K562 (cell line): ENCODE results near the gene GGA3. TPM values are rescaled to one million over a fixed set of nuclear protein-coding genes. Genes with fewer than 3 reads are reported as not detected.

ENCODE experiments used
- ATAC-seq: fragments of 200-7000 bp; cut with Tn5 transposase; 3 replicates; pipeline ENCODE4 v1.9.1; 2020; ENCODE audit warnings: moderate library complexity
- BruUV-seq: library from RNA; stranded (reverse); fragments of 400-500 nt; replicated peaks from 2 replicates; lab custom pipeline; 2021; lab: Mats Ljungman, UMichigan
- CTCF ChIA-PET: fragments of 300-600 bp; formaldehyde crosslinking; extraction: SDS; loops from one replicate; lab custom pipeline; 2021; ENCODE audit warnings: low intra/inter-chr PET ratio; lab: Yijun Ruan, JAX
- POLR2A ChIA-PET: fragments of 300-600, 350-650 bp; sonication (Branson Sonifier 250); formaldehyde crosslinking; extraction: SDS; loops from one replicate; lab custom pipeline; 2021; ENCODE audit warnings: antibody characterized with exemption, inconsistent platforms; lab: Yijun Ruan, JAX
- DNase-seq, 4 experiments: peaks; one replicate each; pipeline versions ENCODE4 v3.0.0 to v3.0.0-alpha.2; 2011 to 2018; ENCODE audit warnings: low spot score in 3 of 4, mixed read lengths in 3 of 4; ENCODE audit errors: extremely low read depth in 1 of 4
- FAIRE-seq: peaks from 2 replicates; lab custom pipeline; 2011; peaks lifted over from hg19 to GRCh38; lab: Jason Lieb, UNC
- H2AFZ ChIP-seq: 2 replicates; pipeline ENCODE4 v1.6.0; 2011; ENCODE audit warnings: low read depth, low read length, control low read depth, inconsistent platforms
- H3K27ac ChIP-seq: fragments of 200-600 bp; 3 replicates; pipeline ENCODE4 v1.8.0; 2011; ENCODE audit warnings: low read depth, mild to moderate bottlenecking, control low read depth, inconsistent platforms, low read length, moderate library complexity, mixed read lengths; ENCODE audit errors: extremely low read depth
- H3K27me3 ChIP-seq, 2 experiments: fragments of 300-600 bp in 1 of 2; 2 replicates in 1 of 2; 3 replicates in 1 of 2; pipeline versions ENCODE4 v1.6.0 to v1.8.0; 2011; ENCODE audit warnings: inconsistent platforms in 2 of 2, low read length in 2 of 2, mild to moderate bottlenecking in 1 of 2, mixed read lengths in 1 of 2, moderate library complexity in 1 of 2; ENCODE audit not compliant: control insufficient read depth in 2 of 2, insufficient read depth in 2 of 2
- H3K36me3 ChIP-seq: fragments of 300-600 bp; 3 replicates; pipeline ENCODE4 v1.8.0; 2011; ENCODE audit warnings: mild to moderate bottlenecking, low read length, inconsistent platforms; ENCODE audit not compliant: control insufficient read depth, insufficient read depth
- H3K4me1 ChIP-seq, 2 experiments: fragments of 200-600 bp in 1 of 2; replicated peaks in 1 of 2; 2 replicates in 1 of 2; 3 replicates in 1 of 2; pipeline versions ENCODE4 v1.5.1 to v1.8.0; 2011; ENCODE audit warnings: inconsistent platforms in 2 of 2, low read length in 2 of 2, mild to moderate bottlenecking in 1 of 2, mixed read lengths in 1 of 2, moderate library complexity in 1 of 2; ENCODE audit not compliant: control insufficient read depth in 2 of 2, insufficient read depth in 2 of 2
- H3K4me2 ChIP-seq: 2 replicates; pipeline ENCODE4 v1.6.1; 2011; ENCODE audit warnings: low read length, control low read depth, inconsistent platforms, mixed read lengths; ENCODE audit not compliant: insufficient read depth
- H3K4me3 ChIP-seq: fragments of 200-600 bp; sonication (generic), shearing (Covaris generic); 2 replicates; pipeline ENCODE4 v1.5.1; 2016; ENCODE audit warnings: control low read depth, inconsistent platforms
- H3K79me2 ChIP-seq: fragments of 200-600 bp; 3 replicates; pipeline ENCODE4 v1.8.0; 2011; ENCODE audit warnings: low read length, inconsistent platforms; ENCODE audit not compliant: control insufficient read depth, insufficient read depth
- H3K9ac ChIP-seq, 2 experiments: 2 replicates each; pipeline versions ENCODE4 v1.6.0 to v1.6.1; 2011; ENCODE audit warnings: low read depth in 2 of 2, low read length in 2 of 2, control low read depth in 1 of 2, inconsistent platforms in 1 of 2, mild to moderate bottlenecking in 1 of 2, mixed read lengths in 1 of 2; ENCODE audit not compliant: insufficient read depth in 1 of 2
- H3K9me1 ChIP-seq: one replicate; pipeline ENCODE4 v1.6.0; 2011; ENCODE audit warnings: inconsistent platforms, mild to moderate bottlenecking, low read length, moderate library complexity; ENCODE audit not compliant: control insufficient read depth, insufficient read depth
- H3K9me3 ChIP-seq: replicated peaks from 2 replicates; pipeline ENCODE4 v1.5.1; 2011; ENCODE audit warnings: low read depth, low read length, inconsistent platforms; ENCODE audit not compliant: control insufficient read depth, insufficient read depth
- H4K20me1 ChIP-seq: replicated peaks from 2 replicates; pipeline ENCODE4 v1.6.1; 2011; ENCODE audit warnings: low read length, inconsistent platforms, mixed read lengths; ENCODE audit not compliant: control insufficient read depth, insufficient read depth
- CTBP1 ChIP-seq: fragments of 450-650 bp; IDR thresholded peaks from 2 replicates; pipeline ENCODE4 v1.6.1; 2016; ENCODE audit warnings: borderline replicate concordance
- HDAC8 ChIP-seq: fragments of 450-650 bp; IDR thresholded peaks from 2 replicates; pipeline ENCODE4 v1.6.1; 2016; ENCODE audit warnings: mild to moderate bottlenecking, missing genetic modification characterization, moderate library complexity, missing compliant biosample characterization
- JUND ChIP-seq, 2 experiments: IDR thresholded peaks; 2 replicates in 1 of 2; 3 replicates in 1 of 2; pipeline ENCODE4 v1.6.1; 2011; ENCODE audit warnings: borderline replicate concordance in 2 of 2, low read depth in 2 of 2, low read length in 2 of 2, improper control_type of control experiment in 1 of 2, missing biosample characterization in 1 of 2, missing genetic modification characterization in 1 of 2, missing genetic modification reagents in 1 of 2
- LARP7 ChIP-seq: fragments of 450-650 bp; IDR thresholded peaks from 2 replicates; pipeline ENCODE4 v1.6.1; 2016
- MAZ ChIP-seq, 2 experiments: fragments of 450-650 bp in 1 of 2; sonication (generic) in 1 of 2; formaldehyde crosslinking; IDR thresholded peaks in 1 of 2; conservative IDR thresholded peaks in 1 of 2; 2 replicates each; pipeline versions ENCODE4 v1.4.0 to v1.5.0; 2020; ENCODE audit warnings: mild to moderate bottlenecking in 1 of 2, missing genetic modification reagents in 1 of 2
- RBM22 ChIP-seq: fragments of 200-400 bp; formaldehyde crosslinking; IDR thresholded peaks from 2 replicates; pipeline ENCODE4 v1.6.1; 2018; ENCODE audit warnings: low read length, low read depth; ENCODE audit not compliant: poor library complexity, severe bottlenecking
- SP2 ChIP-seq: IDR thresholded peaks from 2 replicates; pipeline ENCODE4 v1.6.1; 2011; ENCODE audit warnings: mild to moderate bottlenecking, low read depth, low read length, moderate library complexity; ENCODE audit not compliant: poor library complexity, severe bottlenecking; ENCODE audit errors: extremely low read depth
- THAP12 ChIP-seq: fragments of 250-450 bp; sonication (Bioruptor Pico); IDR thresholded peaks from 2 replicates; pipeline ENCODE4 v1.9.0; 2021; ENCODE audit warnings: mild to moderate bottlenecking, inconsistent platforms
- ZNF395 ChIP-seq: fragments of 200-800 bp; sonication (Bioruptor generic); IDR thresholded peaks from 2 replicates; pipeline ENCODE4 v1.6.1; 2017; ENCODE audit warnings: missing genetic modification characterization, missing compliant biosample characterization
- WGBS: fragments of 100-300 bp; shearing (Covaris generic); methylation state at CpG from one replicate; pipeline ENCODE4 v1.1.6; 2016; ENCODE audit warnings: low coverage, mixed read lengths; ENCODE audit not compliant: insufficient coverage; ENCODE audit errors: missing lambda C conversion rate; 5-methylcytosine and 5-hydroxymethylcytosine counted together
- in situ Hi-C: fragments of 300-500 bp; cut with MboI; formaldehyde crosslinking; loops from 4 replicates; pipeline ENCODE4 v1.15.0; 2018; ENCODE audit warnings: inconsistent platforms, mixed read lengths
- intact Hi-C: fragments of 100-400 bp; cut with micrococcal nuclease; formaldehyde crosslinking; loops from 2 replicates; pipeline ENCODE4 v1.14.2; 2022
- polyA plus RNA-seq, 8 experiments: library from polyadenylated mRNA; depleted of rRNA in 4 of 8; stranded (reverse) in 5 of 8; unstranded in 3 of 8; fragments of >200 nt; fragmentation: Nextera tagmentation in 2 of 8; fragmentation: Illumina TruSeq in 1 of 8; extraction: Ambion mirVana in 2 of 8; extraction: Trizol in 1 of 8; gene quantifications; 2 replicates each; pipeline versions ENCODE4 v1.2.1 to v1.2.3, GENCODE V29; 2011 to 2014; ENCODE audit warnings: inconsistent platforms in 1 of 8, missing spikeins in 1 of 8
- total RNA-seq, 7 experiments: library from RNA; depleted of rRNA in 6 of 7; stranded (reverse); fragments of >200 nt in 6 of 7; fragmentation: Illumina TruSeq in 2 of 7; extraction: Trizol in 2 of 7; gene quantifications; 2 replicates each; pipeline versions ENCODE4 v1.2.1 to v1.2.3, GENCODE V29; 2011 to 2021; ENCODE audit warnings: low replicate concordance in 1 of 7
- TF ChIP-seq, protein P1 (sequence below): fragments of 250-450 bp; sonication (Bioruptor Pico); IDR thresholded peaks from 2 replicates; pipeline ENCODE4 v1.8.0; 2021; ENCODE audit warnings: moderate library complexity, mild to moderate bottlenecking, inconsistent platforms

The GGA3 gene
- total and polyA plus RNA-seq, 9 of the 15 experiments (the other 6 are each of a cell fraction or from before 2014, with no cell fraction given) = 5.7 to 64.9 (median 25.4) TPM

- TF ChIP-seq THAP12 (CRISPR knock-in tag) = no peak
- no peak for TF ChIP-seq JUND (IDR thresholded peaks at IDR 0.05; ENCODE audit: borderline replicate concordance, low read depth, low read length)
- TF ChIP-seq JUND (tag; IDR thresholded peaks at IDR 0.05; ENCODE audit: borderline replicate concordance, low read depth, low read length) = no peak
- TF ChIP-seq CTBP1 = no peak
Observed at GRCh38 chr17:75271955-75272847, 10.8 kb upstream of the GGA3 start (continued).

DNA sequence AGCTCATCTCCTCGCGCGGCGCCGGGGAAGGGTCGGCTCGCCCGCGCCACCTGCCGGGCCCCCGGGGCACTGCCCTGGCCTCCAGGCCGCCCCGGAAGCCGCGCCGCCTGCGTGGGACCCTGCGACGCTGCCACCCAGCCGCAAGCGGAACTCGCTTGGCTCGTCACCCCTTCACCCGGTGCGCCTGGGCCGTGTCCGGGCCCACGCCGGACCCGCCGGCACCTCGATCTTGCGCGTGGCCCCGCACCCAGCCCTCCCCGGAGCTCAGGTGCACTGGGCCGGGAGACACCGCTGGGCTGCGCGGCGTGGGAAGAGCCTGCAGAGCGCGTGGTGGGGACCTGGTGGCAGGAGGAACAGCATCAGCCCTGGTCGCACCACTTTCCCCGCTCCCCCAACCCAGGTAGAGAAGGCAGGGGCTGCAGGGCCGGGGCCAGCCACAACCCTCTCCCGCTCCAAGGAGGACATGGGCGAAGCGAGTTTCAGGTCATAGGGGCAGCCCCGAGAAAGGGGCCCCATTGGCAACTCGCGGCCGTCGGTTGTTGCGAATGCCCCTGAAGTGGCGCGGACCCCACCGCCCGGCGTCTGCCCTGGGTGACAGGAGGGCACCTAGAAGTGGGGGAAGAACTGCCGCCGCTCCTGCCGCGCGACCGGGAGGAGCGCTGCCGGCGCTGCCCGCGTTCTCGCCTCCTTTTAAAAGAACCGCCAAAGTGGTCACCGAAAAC, 10.0 kb upstream of the GGA3 start:
- peak overlapping the region; percentile 90 for H2AFZ ChIP-seq
- no peaks in the 10 kb centered on the region for H4K20me1 ChIP-seq
- peak overlapping the region; percentile 89 for H3K4me2 ChIP-seq
- POLR2A ChIA-PET = interaction anchor here (0.6 to 6.8 kb wide), 19 partner anchors 9 to 361 kb away, joined by 3 to 43 read pairs (median 6); partner anchors contain the start of genes GGA3, GRB2, MRPS7 and NUP85
- no peaks in the 10 kb centered on the region for H3K9me3 ChIP-seq
- CTCF ChIA-PET = interaction anchor here (0.5 to 2.5 kb wide), 7 partner anchors 31 to 1058 kb away, joined by 3 to 13 read pairs (median 3); no protein-coding TSS in a partner anchor
- TSS peak; percentile 56 for BruUV-seq
- H3K9ac ChIP-seq = peak overlapping the region; percentile 95
- peak overlapping the region; percentile 93 for H3K27ac ChIP-seq
- in situ Hi-C loops (no loop called here), intact Hi-C loops (loop anchor here (2.0 kb wide), 1 partner anchor 17 kb away; the partner anchor contains the start of gene SLC25A19)
- H3K79me2 ChIP-seq = peaks cover 35% of the 10 kb centered on the region
- H3K4me3 ChIP-seq = peak overlapping the region; percentile 97
- peaks cover 30 to 59% of the 10 kb centered on the region in 2 experiments; a peak in 4 of 5 replicates for H3K4me1 ChIP-seq
- H3K9me1 ChIP-seq = no peaks in the 10 kb centered on the region
- peaks cover 44% of the 10 kb centered on the region; the same call in 2 of the 3 replicates for H3K36me3 ChIP-seq
- DNase-seq (peak; percentile 89 to 96 (median 92)), FAIRE-seq (no peak), ATAC-seq (peak; percentile 71)
- H3K27me3 ChIP-seq = no peaks in the 10 kb centered on the region
- 3% methylated on average over 28 of the region's 74 CpGs for WGBS
- TF ChIP-seq, protein P1, sequence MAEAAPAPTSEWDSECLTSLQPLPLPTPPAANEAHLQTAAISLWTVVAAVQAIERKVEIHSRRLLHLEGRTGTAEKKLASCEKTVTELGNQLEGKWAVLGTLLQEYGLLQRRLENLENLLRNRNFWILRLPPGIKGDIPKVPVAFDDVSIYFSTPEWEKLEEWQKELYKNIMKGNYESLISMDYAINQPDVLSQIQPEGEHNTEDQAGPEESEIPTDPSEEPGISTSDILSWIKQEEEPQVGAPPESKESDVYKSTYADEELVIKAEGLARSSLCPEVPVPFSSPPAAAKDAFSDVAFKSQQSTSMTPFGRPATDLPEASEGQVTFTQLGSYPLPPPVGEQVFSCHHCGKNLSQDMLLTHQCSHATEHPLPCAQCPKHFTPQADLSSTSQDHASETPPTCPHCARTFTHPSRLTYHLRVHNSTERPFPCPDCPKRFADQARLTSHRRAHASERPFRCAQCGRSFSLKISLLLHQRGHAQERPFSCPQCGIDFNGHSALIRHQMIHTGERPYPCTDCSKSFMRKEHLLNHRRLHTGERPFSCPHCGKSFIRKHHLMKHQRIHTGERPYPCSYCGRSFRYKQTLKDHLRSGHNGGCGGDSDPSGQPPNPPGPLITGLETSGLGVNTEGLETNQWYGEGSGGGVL = no peak
- TF ChIP-seq SP2 (no peak), HDAC8 (tag) (no peak), RBM22 (peak; percentile 94), ZNF395 (no peak; the same call in 1 of the 2 replicates), LARP7 (no peak), MAZ (CRISPR knock-in tag; conservative IDR thresholded peaks at IDR 0.05 in 1 of 2, IDR thresholded peaks at IDR 0.05 in 1 of 2) (peak in 1 of 2 experiments; percentile 60; a peak in 1 of 4 replicates)
